GM12878 (cell line): ENCODE results near the gene GOLGA8A. TPM values are rescaled to one million over a fixed set of nuclear protein-coding genes. Genes with fewer than 3 reads are reported as not detected.

ENCODE experiments used
- ATAC-seq: fragments of 200-7000 bp; cut with Tn5 transposase; 3 replicates; pipeline ENCODE4 v1.9.1; 2020; ENCODE audit warnings: mild to moderate bottlenecking, moderate library complexity
- BruUV-seq: library from RNA; stranded (reverse); fragments of 400-500 nt; replicated peaks from 2 replicates; lab custom pipeline; 2021; lab: Mats Ljungman, UMichigan
- CTCF ChIA-PET: fragments of 300-600 bp; sonication (Branson Sonifier 250); formaldehyde crosslinking; extraction: SDS; loops from one replicate; lab custom pipeline; 2021; ENCODE audit warnings: inconsistent platforms; lab: Yijun Ruan, JAX
- POLR2A ChIA-PET: fragments of 350-600 bp; formaldehyde crosslinking; extraction: SDS; loops from one replicate; lab custom pipeline; 2021; ENCODE audit warnings: inconsistent platforms; lab: Charles Lee
- RAD21 ChIA-PET: fragments of 300-600 bp; sonication (Branson Sonifier 250); formaldehyde crosslinking; loops from one replicate; lab custom pipeline; 2023; ENCODE audit warnings: antibody characterized with exemption; ENCODE audit not compliant: unreplicated experiment; lab: Charles Lee
- SMC1A ChIA-PET: fragments of 300-600 bp; sonication (Branson Sonifier 250); formaldehyde crosslinking; loops from one replicate; lab custom pipeline; 2023; ENCODE audit not compliant: unreplicated experiment, uncharacterized antibody; lab: Charles Lee
- DNase-seq: peaks from one replicate; pipeline ENCODE4 v3.0.0-alpha.2; 2011; ENCODE audit warnings: low read depth, low spot score
- FAIRE-seq: peaks from 3 replicates; lab custom pipeline; 2011; peaks lifted over from hg19 to GRCh38; lab: Jason Lieb, UNC
- H2AFZ ChIP-seq: 2 replicates; pipeline ENCODE4 v1.6.0; 2011; ENCODE audit warnings: low read depth, low read length, control low read depth; ENCODE audit not compliant: control insufficient read depth
- H3K27ac ChIP-seq: 2 replicates; pipeline ENCODE4 v1.5.1; 2011; ENCODE audit warnings: control low read depth; ENCODE audit not compliant: control insufficient read depth, insufficient read depth
- H3K27me3 ChIP-seq, 2 experiments: replicated peaks in 1 of 2; 2 replicates each; pipeline versions ENCODE4 v1.6.0 to v1.6.1; 2011; ENCODE audit warnings: low read length in 1 of 2; ENCODE audit not compliant: control insufficient read depth in 2 of 2, insufficient read depth in 2 of 2
- H3K36me3 ChIP-seq, 2 experiments: 2 replicates each; pipeline ENCODE4 v1.5.1; 2011; ENCODE audit warnings: low read length in 1 of 2; ENCODE audit not compliant: control insufficient read depth in 2 of 2, insufficient read depth in 2 of 2
- H3K4me1 ChIP-seq: 2 replicates; pipeline ENCODE4 v1.6.1; 2011; ENCODE audit warnings: mild to moderate bottlenecking, low read length, moderate library complexity, mixed read lengths; ENCODE audit not compliant: control insufficient read depth, insufficient read depth
- H3K4me2 ChIP-seq: 2 replicates; pipeline ENCODE4 v1.6.0; 2011; ENCODE audit warnings: control low read depth; ENCODE audit not compliant: control insufficient read depth, insufficient read depth
- H3K4me3 ChIP-seq: fragments of 200-600 bp; sonication (generic); 2 replicates; pipeline ENCODE4 v1.5.1; 2016
- H3K79me2 ChIP-seq: 2 replicates; pipeline ENCODE4 v1.6.0; 2011; ENCODE audit warnings: low read length; ENCODE audit not compliant: control insufficient read depth, insufficient read depth
- H3K9ac ChIP-seq: 2 replicates; pipeline ENCODE4 v1.8.0; 2011; ENCODE audit warnings: low read length, control low read depth, mixed read lengths; ENCODE audit not compliant: control insufficient read depth, insufficient read depth
- H3K9me3 ChIP-seq: replicated peaks from 3 replicates; pipeline ENCODE4 v1.5.1; 2011; ENCODE audit warnings: mild to moderate bottlenecking, low read length; ENCODE audit not compliant: control insufficient read depth, insufficient read depth
- H4K20me1 ChIP-seq: 2 replicates; pipeline ENCODE4 v1.6.0; 2011; ENCODE audit not compliant: control insufficient read depth, insufficient read depth
- BRCA1 ChIP-seq: IDR thresholded peaks from 2 replicates; pipeline ENCODE4 v1.6.1; 2011; ENCODE audit warnings: low read depth, low read length, improper control_type of control experiment
- NFIC ChIP-seq: IDR thresholded peaks from 2 replicates; pipeline ENCODE4 v1.6.1; 2012; ENCODE audit warnings: low read depth, mild to moderate bottlenecking, inconsistent platforms, low read length, moderate library complexity
- PAX8 ChIP-seq: fragments of 450-650 bp; IDR thresholded peaks from 2 replicates; pipeline ENCODE4 v1.6.1; 2017; ENCODE audit warnings: mild to moderate bottlenecking, moderate library complexity
- SIN3A ChIP-seq: IDR thresholded peaks from 2 replicates; pipeline ENCODE4 v1.6.1; 2012; ENCODE audit warnings: low read depth, low read length, improper control_type of control experiment
- SMAD1 ChIP-seq: fragments of 450-650 bp; IDR thresholded peaks from 2 replicates; pipeline ENCODE4 v1.6.1; 2018; ENCODE audit warnings: mild to moderate bottlenecking, low read depth; ENCODE audit not compliant: partially characterized antibody
- WGBS: methylation state at CpG from one replicate; pipeline ENCODE4 v1.1.6; 2016; ENCODE audit warnings: low lambda C conversion rate; ENCODE audit not compliant: insufficient replicate concordance, insufficient coverage; ENCODE audit errors: missing lambda C conversion rate; 5-methylcytosine and 5-hydroxymethylcytosine counted together
- in situ Hi-C: fragments of 300-500 bp; cut with MboI; formaldehyde crosslinking; loops from 9 replicates; pipeline ENCODE4 v1.14.3; 2018; ENCODE audit warnings: mixed read lengths
- intact Hi-C: fragments of 100-400 bp; cut with micrococcal nuclease; formaldehyde crosslinking; loops from one replicate; pipeline ENCODE4 v1.14.2; 2022; ENCODE audit not compliant: unreplicated experiment
- polyA plus RNA-seq, 11 experiments: library from polyadenylated mRNA; depleted of rRNA in 4 of 11; unstranded in 6 of 11; stranded (reverse) in 5 of 11; fragments of >200 nt; fragmentation: Nextera tagmentation in 4 of 11; fragmentation: Illumina TruSeq in 1 of 11; extraction: Ambion mirVana in 4 of 11; extraction: Trizol in 1 of 11; gene quantifications; 1 replicate in 1 of 11; 2 replicates in 10 of 11; pipeline versions ENCODE4 v1.2.1 to v1.2.3, GENCODE V29; 2011 to 2016; ENCODE audit warnings: inconsistent platforms in 2 of 11, missing spikeins in 2 of 11, low read depth in 1 of 11
- total RNA-seq, 4 experiments: library from RNA; depleted of rRNA in 3 of 4; stranded (reverse); fragments of >200 nt in 3 of 4; fragmentation: Illumina TruSeq in 1 of 4; extraction: Trizol in 1 of 4; gene quantifications; 2 replicates each; pipeline versions ENCODE4 v1.2.1 to v1.2.3, GENCODE V29; 2013 to 2021

Gene GOLGA8A
- total and polyA plus RNA-seq, 10 of the 15 experiments (the other 5 are each of a cell fraction or from before 2014, with no cell fraction given) = 14.5 to 132 (median 48.1) TPM

DNA sequence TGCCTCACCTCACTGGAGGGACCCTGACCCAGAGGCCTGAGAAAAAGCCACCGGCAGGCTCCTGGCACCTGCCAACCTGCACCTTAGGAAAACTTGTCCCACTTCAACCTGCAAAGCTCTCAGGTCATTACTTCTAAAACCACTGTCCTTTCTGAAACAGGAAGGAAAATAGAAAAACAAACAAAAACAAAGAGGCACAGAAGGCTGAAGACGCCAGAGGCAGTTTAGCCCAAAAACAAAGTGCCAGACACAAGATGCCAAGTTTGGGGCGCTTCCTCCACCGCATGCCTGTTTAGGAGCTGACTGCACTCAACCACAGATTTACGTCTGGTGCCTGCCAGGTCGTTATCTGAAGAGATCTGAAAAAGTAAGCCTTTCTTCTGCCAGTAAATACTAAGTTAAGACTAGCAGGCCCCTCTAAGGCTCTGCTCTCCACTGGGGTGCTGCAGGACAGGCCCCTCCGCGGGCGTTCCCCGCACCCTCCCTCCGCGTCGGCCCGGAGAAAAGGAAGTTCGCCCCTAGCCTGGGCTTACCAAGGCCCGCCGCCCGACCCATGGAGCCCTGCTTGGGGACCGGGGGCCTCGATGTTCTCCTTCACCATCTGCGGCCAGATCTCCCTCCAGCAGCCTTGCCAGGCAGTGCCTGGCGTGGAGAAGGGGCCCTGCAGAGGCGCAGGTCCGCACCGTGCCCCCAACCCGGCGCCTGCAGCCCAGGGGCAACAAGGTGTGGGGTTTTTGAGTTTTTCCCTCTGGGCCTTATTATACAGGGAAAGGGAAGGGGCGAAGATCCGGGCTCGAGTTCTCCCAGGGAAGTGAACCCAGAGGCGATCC is 1.3 kb downstream of the GOLGA8A start:
- RAD21 ChIA-PET = interaction anchor here (2.4 kb wide), 1 partner anchor 69 kb away, joined by 6 read pairs; the partner anchor contains the start of gene LPCAT4
- Histone ChIP-seq H3K4me1 (peaks cover 4% of the 10 kb centered on the region; the same call in 1 of the 2 replicates), H3K4me2 (peak overlapping the region; percentile 81), H4K20me1 (no peaks in the 10 kb centered on the region), H3K4me3 (peak overlapping the region; percentile 97), H3K36me3 (no peaks in the 10 kb centered on the region; a peak in 1 of 4 replicates), H3K9ac (peak overlapping the region; percentile 77), H3K79me2 (peaks cover 48% of the 10 kb centered on the region), H3K27ac (peak overlapping the region; percentile 44), H3K27me3 (no peaks in the 10 kb centered on the region), H2AFZ (no peak overlapping the region), H3K9me3 (no peaks in the 10 kb centered on the region)
- in situ Hi-C loops (no loop called here), intact Hi-C loops (no loop called here)
- BruUV-seq = no TSS peak
- DNase-seq (no peak), ATAC-seq (peak; percentile 67), FAIRE-seq (peak; percentile 73)
- SMC1A ChIA-PET = no interaction called here
- WGBS = 4% methylated on average over 31 of the region's 31 CpGs
- TF ChIP-seq SMAD1 (no peak), SIN3A (0 out of 2 replicates have a peak, but pooled peaks have one; percentile 13)
- POLR2A ChIA-PET = no interaction called here
- CTCF ChIA-PET = interaction anchor here (1.2 to 1.4 kb wide), 2 partner anchors 69 to 326 kb away, joined by 4 read pairs; partner anchors contain the start of gene LPCAT4

DNA sequence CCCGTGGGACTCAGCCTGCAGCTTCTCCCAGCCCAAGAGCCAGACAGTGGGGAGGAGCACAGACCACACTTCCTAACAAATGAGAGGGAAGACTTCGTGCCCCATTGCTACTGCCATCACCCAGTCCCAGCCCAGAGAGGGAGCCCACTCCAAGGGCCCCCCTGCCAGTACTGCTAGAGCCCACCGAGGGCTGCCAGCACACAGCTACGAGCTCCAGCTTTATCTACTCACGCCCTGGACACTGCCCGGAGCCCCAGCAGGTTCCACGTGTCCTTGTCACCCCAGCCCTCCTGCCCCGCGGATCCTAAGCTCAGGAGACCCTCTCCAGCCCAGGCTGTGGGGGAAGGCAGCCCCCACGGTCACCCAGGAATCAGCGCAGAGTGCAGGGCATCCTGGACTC is 1.9 kb downstream of the GOLGA8A start:
- WGBS = 88% methylated on average over 10 of the region's 11 CpGs
- ChIA-PET RAD21 (no interaction called here), SMC1A (no interaction called here), POLR2A (no interaction called here), CTCF (interaction anchor here (1.2 to 1.4 kb wide), 2 partner anchors 68 to 325 kb away, joined by 4 read pairs; partner anchors contain the start of gene LPCAT4)
- peak overlapping the region; percentile 77 for H3K9ac ChIP-seq
- peak overlapping the region; percentile 81 for H3K4me2 ChIP-seq
- intact Hi-C loops (no loop called here), in situ Hi-C loops (no loop called here)
- H3K27me3 ChIP-seq = no peaks in the 10 kb centered on the region
- ATAC-seq = no peak
- peaks cover 4% of the 10 kb centered on the region; the same call in 1 of the 2 replicates for H3K4me1 ChIP-seq
- H2AFZ ChIP-seq = no peak overlapping the region
- no peak for DNase-seq
- TF ChIP-seq SIN3A = no peak
- TF ChIP-seq NFIC = no peak
- TF ChIP-seq BRCA1 = no peak
- TF ChIP-seq PAX8 = no peak
- H3K79me2 ChIP-seq = peaks cover 49% of the 10 kb centered on the region
- peak overlapping the region; percentile 44; the same call in 1 of the 2 replicates for H3K27ac ChIP-seq
- no peaks in the 10 kb centered on the region; a peak in 2 of 4 replicates for H3K36me3 ChIP-seq
- FAIRE-seq = no peak
- H4K20me1 ChIP-seq = no peaks in the 10 kb centered on the region
- peak overlapping the region; percentile 97 for H3K4me3 ChIP-seq
- BruUV-seq = no TSS peak
- no peaks in the 10 kb centered on the region for H3K9me3 ChIP-seq
